H1 (cell line): ENCODE data around the gene CASP8AP2. TPM values are rescaled to one million over a fixed set of nuclear protein-coding genes. Genes with fewer than 3 reads are reported as not detected.

Source experiments
- GABPA ChIP-seq: IDR thresholded peaks from 2 replicates; pipeline ENCODE4 v1.6.1; 2011; ENCODE audit warnings: mild to moderate bottlenecking, low read length, moderate library complexity, borderline replicate concordance; ENCODE audit not compliant: insufficient read depth
- GTF2F1 ChIP-seq: IDR thresholded peaks from 2 replicates; pipeline ENCODE4 v1.6.1; 2012; ENCODE audit warnings: low read depth, low read length, improper control_type of control experiment, borderline replicate concordance
- PHF8 ChIP-seq: fragments of 200-600 bp; sonication (generic); conservative IDR thresholded peaks from 2 replicates; pipeline ENCODE4 v1.7.1; 2012; ENCODE audit warnings: low read depth, mild to moderate bottlenecking, inconsistent platforms, low read length, moderate library complexity
- RXRA ChIP-seq: IDR thresholded peaks from 2 replicates; pipeline ENCODE4 v1.6.1; 2011; ENCODE audit warnings: low read depth, mild to moderate bottlenecking, low read length, moderate library complexity; ENCODE audit not compliant: insufficient read depth
- SIN3A ChIP-seq, 2 experiments: IDR thresholded peaks in 1 of 2; conservative IDR thresholded peaks in 1 of 2; 2 replicates each; pipeline ENCODE4 v1.6.1; 2011 to 2012; ENCODE audit warnings: low read length in 2 of 2, improper control_type of control experiment in 1 of 2, low read depth in 1 of 2, mild to moderate bottlenecking in 1 of 2
- SP4 ChIP-seq: IDR thresholded peaks from 2 replicates; pipeline ENCODE4 v1.6.1; 2012; ENCODE audit warnings: low read length, inconsistent platforms
- TCF12 ChIP-seq: IDR thresholded peaks from 2 replicates; pipeline ENCODE4 v1.6.1; 2011; ENCODE audit warnings: low read depth, mild to moderate bottlenecking, low read length
- polyA plus RNA-seq, 7 experiments: library from polyadenylated mRNA; depleted of rRNA in 3 of 7; stranded (reverse) in 5 of 7; unstranded in 2 of 7; fragments of >200 nt in 5 of 7; fragments of 200-250 nt in 2 of 7; gene quantifications; 1 replicate in 5 of 7; 2 replicates in 1 of 7; 4 replicates in 1 of 7; pipeline versions ENCODE4 v1.2.1 to v1.2.3, GENCODE V29; 2011 to 2013; ENCODE audit warnings: missing spikeins in 2 of 7, mixed read lengths in 2 of 7
- total RNA-seq: library from RNA; stranded (reverse); fragmentation: NEBNext Ultra II Directional; extraction: Animal tissue kit (Norgen Biotek cat#: 25700); gene quantifications from 2 replicates; pipeline ENCODE4 v1.2.1, GENCODE V29; 2021

The CASP8AP2 gene
- total and polyA plus RNA-seq, 2 of the 8 experiments (the other 6 are each of a cell fraction or from before 2014, with no cell fraction given): 6.9 to 32.1 TPM

- TF ChIP-seq SIN3A (conservative IDR thresholded peaks at IDR 0.05 in 1 of 2, IDR thresholded peaks at IDR 0.05 in 1 of 2; ENCODE audit: low read depth in 1 of 2, low read length in 2 of 2) (no peak), PHF8 (no peak), GTF2F1 (no peak), RXRA (no peak), SP4 (no peak), GABPA (no peak), TCF12 (no peak)
Measured at GRCh38 chr6:89803271-89803670, 26.4 kb upstream of the CASP8AP2 start (continued).
